ENCODE measurements around the gene CHN1. TPM values are rescaled to one million over a fixed set of nuclear protein-coding genes. Genes with fewer than 3 reads are reported as not detected.

Gene CHN1
- total RNA-seq, 1 experiment from 2014 or later: 0.37 TPM

DNA sequence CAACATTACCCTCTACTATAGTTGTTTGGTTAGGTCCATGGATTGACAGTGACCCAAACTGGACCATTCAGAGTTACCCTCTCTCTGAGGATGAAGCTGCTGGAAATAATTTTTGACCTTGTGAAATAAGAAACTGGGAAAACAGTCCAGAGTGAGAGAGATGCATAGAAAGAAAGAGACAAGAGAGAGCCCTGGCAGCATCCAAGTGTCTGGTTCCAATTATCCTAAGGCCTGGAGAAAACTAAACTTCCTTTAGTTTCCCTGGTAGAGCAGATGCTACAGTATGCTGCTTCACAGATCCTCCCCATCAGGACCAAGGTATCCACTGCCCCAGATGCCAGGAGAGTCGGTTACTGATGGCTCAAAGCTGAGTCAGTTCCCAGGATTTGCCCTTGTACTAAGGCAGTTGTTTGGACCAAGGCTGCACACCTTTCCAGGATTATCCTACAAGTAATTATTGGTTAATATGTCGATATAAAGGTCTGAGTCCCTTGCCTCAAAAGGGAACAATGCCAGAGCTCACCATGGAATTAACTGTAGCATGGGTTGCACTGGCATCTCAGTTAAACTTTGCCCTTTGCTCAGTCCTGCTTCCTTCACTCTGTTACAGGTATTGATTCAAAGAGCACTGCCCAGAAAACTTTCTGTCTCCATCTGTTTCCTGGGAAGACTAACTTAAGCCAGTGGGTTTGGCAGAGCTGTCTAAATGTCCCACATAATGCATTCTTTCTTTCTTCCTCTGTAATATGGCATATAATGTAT, 14.6 kb upstream of the CHN1 start:
- H3K27me3 ChIP-seq (ENCODE audit: low read length): no peaks in the 10 kb centered on the region
- no peaks in the 10 kb centered on the region for H4K20me1 ChIP-seq (ENCODE audit: insufficient read depth, low read depth, low read length)
- no peak for DNase-seq
- no peaks in the 10 kb centered on the region for H3K36me3 ChIP-seq (ENCODE audit: insufficient read depth, low read length)
- no peak overlapping the region for H3K4me2 ChIP-seq (ENCODE audit: low read depth, low read length, poor library complexity, severe bottlenecking)
- no peak overlapping the region for H3K4me3 ChIP-seq (ENCODE audit: low read length)
- no peak overlapping the region for H2AFZ ChIP-seq (ENCODE audit: low read length)
- H3K79me2 ChIP-seq (ENCODE audit: low read length): no peaks in the 10 kb centered on the region
- no peaks in the 10 kb centered on the region for H3K9me2 ChIP-seq (replicated peaks; ENCODE audit: insufficient read depth, low read length)
- no peaks in the 10 kb centered on the region for H3K4me1 ChIP-seq (ENCODE audit: low read length)
- no peak overlapping the region for H3K9ac ChIP-seq (ENCODE audit: low read length)
- H3K9me3 ChIP-seq (ENCODE audit: low read length): no peaks in the 10 kb centered on the region
- H3K27ac ChIP-seq (ENCODE audit: low read length): no peak overlapping the region

DNA sequence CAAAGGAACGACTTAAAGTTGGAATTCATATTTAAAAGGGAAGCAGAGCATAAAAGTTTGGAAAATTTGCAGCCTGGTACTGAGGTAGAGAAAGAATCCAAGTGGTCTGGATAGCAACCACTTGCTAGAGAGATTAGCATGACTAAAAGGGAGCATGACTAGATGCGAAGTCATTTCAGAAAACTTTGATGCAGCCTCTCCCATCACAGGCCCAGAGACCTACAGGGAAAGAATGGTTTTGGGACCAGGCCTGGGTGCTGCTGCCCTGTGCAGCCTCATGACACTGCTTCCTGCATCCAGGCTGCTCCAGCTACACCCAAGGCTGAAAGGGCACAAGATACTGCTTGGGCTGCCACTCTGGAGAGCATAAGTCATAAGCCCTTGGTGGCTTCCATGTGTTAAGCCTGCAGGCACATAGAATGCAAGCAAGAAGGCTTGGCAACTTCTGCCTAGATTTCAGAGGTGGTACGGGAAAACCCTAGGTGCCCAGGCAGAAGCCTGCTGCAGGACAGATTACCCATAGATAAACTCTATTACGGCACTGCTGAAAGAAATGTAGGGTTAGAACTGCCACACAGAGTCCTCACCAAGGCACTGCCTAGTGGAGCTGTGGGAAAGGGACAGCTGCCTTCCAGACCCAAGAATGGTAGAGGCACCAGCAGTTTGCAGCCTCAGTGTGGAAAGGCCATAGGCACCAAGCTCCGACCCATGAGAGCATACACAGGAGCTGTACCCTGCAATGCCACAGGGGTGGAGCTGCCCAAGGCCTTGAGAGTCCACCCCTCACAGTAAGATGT, 12.6 kb upstream of the CHN1 start:
- Histone ChIP-seq H3K9ac (ENCODE audit: low read length) (no peak overlapping the region), H3K36me3 (ENCODE audit: insufficient read depth, low read length) (no peaks in the 10 kb centered on the region), H3K4me3 (ENCODE audit: low read length) (no peak overlapping the region), H4K20me1 (ENCODE audit: insufficient read depth, low read depth, low read length) (no peaks in the 10 kb centered on the region), H3K27ac (ENCODE audit: low read length) (no peak overlapping the region), H3K79me2 (ENCODE audit: low read length) (no peaks in the 10 kb centered on the region), H3K27me3 (ENCODE audit: low read length) (no peaks in the 10 kb centered on the region), H3K9me3 (ENCODE audit: low read length) (no peaks in the 10 kb centered on the region), H2AFZ (ENCODE audit: low read length) (no peak overlapping the region), H3K4me1 (ENCODE audit: low read length) (no peaks in the 10 kb centered on the region), H3K4me2 (ENCODE audit: low read depth, low read length, poor library complexity, severe bottlenecking) (no peak overlapping the region), H3K9me2 (replicated peaks; ENCODE audit: insufficient read depth, low read length) (no peaks in the 10 kb centered on the region)
- no peak for DNase-seq

DNA sequence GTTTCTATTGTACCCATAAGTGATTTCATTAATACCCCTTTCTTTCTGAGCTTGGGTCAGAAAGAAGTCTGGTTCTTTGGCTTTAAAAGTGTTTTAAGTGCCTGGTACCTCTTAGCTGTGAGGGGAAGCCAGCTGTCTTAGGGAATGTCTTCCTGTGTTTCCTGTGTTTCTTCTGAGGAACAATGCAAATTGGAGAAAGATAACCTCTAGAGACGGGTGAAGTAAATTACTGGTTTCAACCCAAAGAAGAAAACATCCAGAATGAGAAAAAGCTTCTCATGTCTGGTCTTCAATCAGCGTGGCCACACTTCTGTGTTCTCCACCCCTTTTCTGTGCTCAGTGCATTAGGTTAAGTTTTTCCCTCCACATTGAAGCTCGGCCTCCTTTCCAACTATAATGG, 10.2 kb upstream of the CHN1 start:
- no peaks in the 10 kb centered on the region for H3K9me3 ChIP-seq (ENCODE audit: low read length)
- H3K4me1 ChIP-seq (ENCODE audit: low read length): no peaks in the 10 kb centered on the region
- no peaks in the 10 kb centered on the region for H3K79me2 ChIP-seq (ENCODE audit: low read length)
- no peaks in the 10 kb centered on the region for H4K20me1 ChIP-seq (ENCODE audit: insufficient read depth, low read depth, low read length)
- no peak overlapping the region for H2AFZ ChIP-seq (ENCODE audit: low read length)
- H3K27me3 ChIP-seq (ENCODE audit: low read length): no peaks in the 10 kb centered on the region
- H3K36me3 ChIP-seq (ENCODE audit: insufficient read depth, low read length): no peaks in the 10 kb centered on the region
- H3K4me3 ChIP-seq (ENCODE audit: low read length): no peak overlapping the region
- no peak overlapping the region for H3K27ac ChIP-seq (ENCODE audit: low read length)
- H3K4me2 ChIP-seq (ENCODE audit: low read depth, low read length, poor library complexity, severe bottlenecking): no peak overlapping the region
- H3K9me2 ChIP-seq (replicated peaks; ENCODE audit: insufficient read depth, low read length): no peaks in the 10 kb centered on the region
- no peak overlapping the region for H3K9ac ChIP-seq (ENCODE audit: low read length)
- no peak for DNase-seq

DNA sequence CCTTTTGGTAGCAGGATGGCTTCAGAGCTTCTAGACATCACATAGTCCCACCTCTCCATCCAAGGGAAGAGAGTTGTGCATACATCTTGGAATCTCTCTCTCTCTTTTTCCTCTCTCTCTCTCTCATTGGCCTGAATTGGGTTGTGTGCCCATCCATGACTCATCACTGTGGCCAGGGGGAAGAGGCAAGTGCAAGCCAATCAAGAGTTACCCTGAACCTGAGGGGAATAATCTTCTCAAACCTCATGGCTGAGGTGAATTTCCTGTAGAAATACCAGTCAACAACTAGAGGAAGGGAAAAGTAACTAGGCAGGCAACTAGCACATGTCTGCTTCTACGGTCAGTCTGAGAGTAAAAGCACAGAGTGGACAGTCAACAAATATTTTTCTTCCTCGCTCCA, 7.3 kb upstream of the CHN1 start:
- Histone ChIP-seq H3K4me2 (ENCODE audit: low read depth, low read length, poor library complexity, severe bottlenecking) (no peak overlapping the region), H4K20me1 (ENCODE audit: insufficient read depth, low read depth, low read length) (no peaks in the 10 kb centered on the region), H3K27ac (ENCODE audit: low read length) (no peak overlapping the region), H3K9me3 (ENCODE audit: low read length) (no peaks in the 10 kb centered on the region), H3K27me3 (ENCODE audit: low read length) (no peaks in the 10 kb centered on the region), H3K9me2 (replicated peaks; ENCODE audit: insufficient read depth, low read length) (no peaks in the 10 kb centered on the region), H3K4me3 (ENCODE audit: low read length) (no peak overlapping the region), H2AFZ (ENCODE audit: low read length) (no peak overlapping the region), H3K9ac (ENCODE audit: low read length) (no peak overlapping the region), H3K79me2 (ENCODE audit: low read length) (no peaks in the 10 kb centered on the region), H3K4me1 (ENCODE audit: low read length) (no peaks in the 10 kb centered on the region), H3K36me3 (ENCODE audit: insufficient read depth, low read length) (no peaks in the 10 kb centered on the region)
- no peak for DNase-seq

DNA sequence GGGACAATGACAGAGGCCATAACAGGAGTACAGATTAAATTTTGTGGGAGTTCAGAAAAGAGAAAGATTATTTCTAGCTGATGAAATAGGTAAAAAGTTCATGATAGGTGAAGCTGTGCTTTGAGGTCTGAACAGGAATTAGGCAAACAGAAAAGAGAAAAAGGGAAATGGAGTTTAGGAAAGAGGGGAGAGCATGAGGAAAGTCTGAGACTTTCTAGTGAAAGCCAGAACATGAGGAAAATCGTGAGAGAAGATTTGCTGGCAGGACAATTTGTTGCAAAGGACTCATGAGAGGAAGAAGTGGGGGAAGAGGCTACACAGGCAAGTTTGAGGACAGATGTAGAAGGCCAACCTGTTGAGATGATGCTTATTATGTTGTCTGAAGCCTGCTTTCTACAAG, 6.3 kb upstream of the CHN1 start:
- no peak for DNase-seq
- no peak overlapping the region for H3K9ac ChIP-seq (ENCODE audit: low read length)
- H3K4me2 ChIP-seq (ENCODE audit: low read depth, low read length, poor library complexity, severe bottlenecking): no peak overlapping the region

DNA sequence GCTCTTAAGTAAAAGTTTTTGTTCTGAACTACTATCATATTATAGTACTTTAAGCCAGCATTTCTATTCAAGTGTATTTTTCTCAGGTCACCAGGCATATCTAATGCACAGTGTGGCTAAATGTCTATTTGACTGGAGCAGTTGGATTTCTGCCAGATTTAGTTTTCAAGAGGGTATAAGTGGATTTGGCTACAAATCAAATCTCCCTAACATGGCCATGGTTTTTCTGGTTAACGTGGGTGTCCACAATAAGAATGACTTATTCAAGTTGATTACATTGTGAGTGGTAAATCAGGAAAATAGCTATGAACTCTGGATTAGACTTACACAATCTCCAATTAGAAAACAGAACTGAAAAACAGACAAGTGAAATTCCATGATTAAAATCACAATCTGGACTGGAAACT, 5.7 kb upstream of the CHN1 start:
- no peak overlapping the region for H3K9ac ChIP-seq (ENCODE audit: low read length)
- no peak overlapping the region for H3K4me2 ChIP-seq (ENCODE audit: low read depth, low read length, poor library complexity, severe bottlenecking)
- H3K27me3 ChIP-seq (ENCODE audit: low read length): no peaks in the 10 kb centered on the region
- DNase-seq: no peak
- no peaks in the 10 kb centered on the region for H3K9me2 ChIP-seq (replicated peaks; ENCODE audit: insufficient read depth, low read length)
- no peaks in the 10 kb centered on the region for H3K9me3 ChIP-seq (ENCODE audit: low read length)
- no peak overlapping the region for H2AFZ ChIP-seq (ENCODE audit: low read length)
- no peak overlapping the region for H3K27ac ChIP-seq (ENCODE audit: low read length)
- no peak overlapping the region for H3K4me3 ChIP-seq (ENCODE audit: low read length)
- no peaks in the 10 kb centered on the region for H3K36me3 ChIP-seq (ENCODE audit: insufficient read depth, low read length)
- no peaks in the 10 kb centered on the region for H3K79me2 ChIP-seq (ENCODE audit: low read length)
- H3K4me1 ChIP-seq (ENCODE audit: low read length): no peaks in the 10 kb centered on the region
- H4K20me1 ChIP-seq (ENCODE audit: insufficient read depth, low read depth, low read length): no peaks in the 10 kb centered on the region

More for the DNA sequence above, 6.3 kb upstream of the CHN1 start:
- H3K79me2 ChIP-seq (ENCODE audit: low read length): no peaks in the 10 kb centered on the region
- no peaks in the 10 kb centered on the region for H3K9me2 ChIP-seq (replicated peaks; ENCODE audit: insufficient read depth, low read length)
- no peak overlapping the region for H3K4me3 ChIP-seq (ENCODE audit: low read length)
- no peaks in the 10 kb centered on the region for H4K20me1 ChIP-seq (ENCODE audit: insufficient read depth, low read depth, low read length)
- H3K4me1 ChIP-seq (ENCODE audit: low read length): no peaks in the 10 kb centered on the region
- H2AFZ ChIP-seq (ENCODE audit: low read length): no peak overlapping the region
- H3K27ac ChIP-seq (ENCODE audit: low read length): no peak overlapping the region
- no peaks in the 10 kb centered on the region for H3K36me3 ChIP-seq (ENCODE audit: insufficient read depth, low read length)
- no peaks in the 10 kb centered on the region for H3K27me3 ChIP-seq (ENCODE audit: low read length)
- H3K9me3 ChIP-seq (ENCODE audit: low read length): no peaks in the 10 kb centered on the region

DNA sequence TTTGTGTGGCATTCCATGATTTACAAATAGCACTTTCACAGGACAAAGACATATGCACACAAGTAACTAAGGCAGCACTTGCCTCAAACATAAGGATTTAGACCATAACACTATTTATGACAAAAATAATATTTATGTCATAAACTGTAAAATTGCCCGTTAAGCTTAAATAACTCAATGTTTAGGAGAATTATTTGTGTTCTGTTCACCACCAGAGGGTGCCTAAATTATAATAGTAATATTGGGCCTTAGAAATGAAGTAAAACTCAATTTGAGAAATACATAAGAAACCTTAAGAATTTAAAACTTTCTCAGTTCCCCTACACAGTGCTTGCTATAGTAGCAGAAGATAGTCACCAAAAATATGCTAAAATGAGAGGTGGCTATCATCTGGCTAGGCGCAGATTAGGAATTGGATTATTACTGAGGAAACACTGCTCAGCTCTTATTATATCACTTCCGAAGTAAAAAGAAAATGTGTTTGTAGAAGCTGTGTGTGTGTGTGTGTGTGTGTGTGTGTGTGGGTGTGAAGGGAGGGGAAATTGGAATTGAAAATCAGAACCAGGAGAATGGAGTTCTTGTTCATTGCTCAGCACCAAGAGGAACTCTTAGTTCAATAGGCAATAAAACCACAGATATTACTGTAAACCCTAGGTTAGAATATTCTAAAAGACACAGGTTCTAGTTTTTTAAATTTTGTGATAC, 4.9 kb upstream of the CHN1 start:
- H3K27me3 ChIP-seq (ENCODE audit: low read length): no peaks in the 10 kb centered on the region; the same call in 1 of the 2 replicates
- no peaks in the 10 kb centered on the region for H3K9me3 ChIP-seq (ENCODE audit: low read length)
- no peaks in the 10 kb centered on the region for H4K20me1 ChIP-seq (ENCODE audit: insufficient read depth, low read depth, low read length)
- H2AFZ ChIP-seq (ENCODE audit: low read length): no peak overlapping the region
- DNase-seq: no peak
- no peak overlapping the region for H3K27ac ChIP-seq (ENCODE audit: low read length)
- no peak overlapping the region for H3K4me3 ChIP-seq (ENCODE audit: low read length)
- H3K9ac ChIP-seq (ENCODE audit: low read length): no peak overlapping the region
- no peak overlapping the region for H3K4me2 ChIP-seq (ENCODE audit: low read depth, low read length, poor library complexity, severe bottlenecking)
- no peaks in the 10 kb centered on the region for H3K79me2 ChIP-seq (ENCODE audit: low read length)
- H3K36me3 ChIP-seq (ENCODE audit: insufficient read depth, low read length): no peaks in the 10 kb centered on the region
- H3K9me2 ChIP-seq (replicated peaks; ENCODE audit: insufficient read depth, low read length): no peaks in the 10 kb centered on the region
- peaks cover 6% of the 10 kb centered on the region; the same call in 1 of the 2 replicates for H3K4me1 ChIP-seq (ENCODE audit: low read length)

Measured in Karpas-422 (cell line).